CD1c-positive myeloid dendritic cell (primary cell): Measurements from ENCODE around the gene ACTN1.

Source experiments
- DNase-seq: peaks from one replicate; pipeline ENCODE4 v3.0.0-alpha.2; 2016; ENCODE audit errors: extremely low spot score

ACTN1 gene

GRCh38 chr14:68824517-68825347 is 154.4 kb downstream of the ACTN1 start:
- peak; percentile 66 for DNase-seq

DNA sequence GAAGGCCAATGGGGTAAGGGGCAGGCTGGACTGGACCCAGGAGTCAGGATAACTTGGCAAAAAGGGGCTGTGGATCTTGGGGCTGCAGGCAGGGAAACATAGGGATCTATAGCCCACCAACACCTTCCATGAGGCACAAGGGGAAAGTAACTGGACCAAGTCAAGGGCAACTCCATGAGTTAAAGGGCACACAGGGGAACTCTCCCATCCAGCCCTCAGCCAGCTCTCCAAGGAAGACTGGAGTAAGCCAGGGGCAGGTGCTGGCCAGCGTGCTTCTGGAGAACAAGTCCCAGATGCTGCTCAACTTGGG is 154.9 kb downstream of the ACTN1 start:
- no peak for DNase-seq
